A549 treated with DMSO at 1 μM for 4 hours (cell line): Measurements from ENCODE around the gene RBMY1F. TPM values are rescaled to one million over a fixed set of nuclear protein-coding genes. Genes with fewer than 3 reads are reported as not detected.

Source experiments
- total RNA-seq: library from RNA; stranded (reverse); fragments of 200-300 nt; extraction: Qiagen RNA extraction; gene quantifications from 5 replicates; pipeline ENCODE4 v1.2.3, GENCODE V29; 2022; ENCODE audit warnings: low read depth

Gene RBMY1F
- total RNA-seq, result not detected in 5 replicates

GRCh38 chrY:22182823-22183222 lies at the start of gene RBMY1F:
RBMY1F (minus strand) TSS chrY:22182923; CDS start chrY:22180969, 1,954 bp downstream.

Other genes starting within 250 kb of the RBMY1F start
- gene RBMY1J, start 220.5 kb upstream of the RBMY1F start, total RNA-seq, result not detected in 5 replicates